ENCODE results near the gene ANKRD34A.

Gene ANKRD34A

DNA sequence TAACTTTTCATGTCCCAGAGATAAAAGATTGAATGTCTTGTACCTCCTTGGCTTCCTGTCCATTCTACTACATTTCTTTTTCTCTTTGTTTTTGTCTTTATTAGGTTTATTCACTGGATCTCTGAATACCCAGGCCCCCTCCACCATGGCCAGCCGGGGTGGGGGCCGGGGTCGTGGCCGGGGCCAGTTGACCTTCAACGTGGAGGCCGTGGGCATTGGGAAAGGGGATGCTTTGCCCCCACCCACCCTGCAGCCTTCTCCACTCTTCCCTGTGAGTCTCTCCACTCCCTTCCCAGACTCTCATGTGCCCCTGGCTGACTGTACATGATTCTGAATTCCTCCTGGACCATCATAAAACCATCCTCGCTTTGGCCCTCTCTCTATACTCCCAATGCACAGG lies 10.3 kb upstream of the ANKRD34A start:
- no peaks in the 10 kb centered on the region for H3K27me3 ChIP-seq (ENCODE audit: insufficient read depth, low read length, poor library complexity)

DNA sequence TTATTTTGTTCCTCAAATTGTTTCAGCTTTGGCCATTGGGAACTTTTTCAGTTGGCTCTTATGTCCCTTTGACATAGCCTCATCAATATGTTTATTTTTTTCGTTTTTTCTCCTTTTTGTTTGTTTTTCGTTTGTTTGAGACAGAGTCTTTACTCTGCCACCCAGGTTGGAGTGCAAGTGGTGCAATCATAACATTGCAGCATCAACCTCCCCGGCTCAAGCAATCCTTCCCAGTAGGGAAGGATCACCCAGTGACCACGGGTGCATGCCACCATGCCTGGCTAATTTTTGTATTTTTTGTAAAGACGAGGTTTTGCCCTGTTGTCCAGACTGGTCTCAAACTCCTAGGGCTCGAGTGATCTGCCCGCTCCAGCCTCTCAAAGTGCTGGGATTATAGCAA lies 8.2 kb upstream of the ANKRD34A start:
- Histone ChIP-seq H3K79me2 (ENCODE audit: insufficient read depth, low read length) (0 out of 2 replicates have a peak, but pooled peaks cover 2% of the 10 kb centered on the region), H3K4me2 (ENCODE audit: insufficient read depth, low read length) (no peak overlapping the region), H3K9ac (ENCODE audit: low read depth, low read length) (no peak overlapping the region), H3K9me3 (ENCODE audit: insufficient read depth, low read length, severe bottlenecking) (no peaks in the 10 kb centered on the region), H3K36me3 (ENCODE audit: insufficient read depth, low read length) (no peaks in the 10 kb centered on the region), H4K20me1 (ENCODE audit: insufficient read depth, low read length) (no peaks in the 10 kb centered on the region), H3K27me3 (ENCODE audit: insufficient read depth, low read length, poor library complexity) (no peaks in the 10 kb centered on the region), H2AFZ (ENCODE audit: low read depth, low read length) (no peak overlapping the region), H3K27ac (ENCODE audit: low read length) (no peak overlapping the region), H3K4me3 (ENCODE audit: low read depth in 1 of 2, low read length in 2 of 2) (no peak overlapping the region), H3K4me1 (ENCODE audit: insufficient read depth, low read length) (peaks cover 7% of the 10 kb centered on the region)
- DNase-seq (no peak), ATAC-seq (ENCODE audit: insufficient read depth, low read depth) (no peak)
- TF ChIP-seq CTCF (IDR thresholded peaks at IDR 0.05; ENCODE audit: borderline replicate concordance, extremely low read depth, low read length, poor library complexity, severe bottlenecking) (no peak), EZH2 (IDR thresholded peaks at IDR 0.05; ENCODE audit: borderline replicate concordance, low read depth, low read length, severe bottlenecking) (no peak)

More for the DNA sequence above, 10.3 kb upstream of the ANKRD34A start:
- Histone ChIP-seq H3K79me2 (ENCODE audit: insufficient read depth, low read length) (0 out of 2 replicates have a peak, but pooled peaks cover 2% of the 10 kb centered on the region), H3K9me3 (ENCODE audit: insufficient read depth, low read length, severe bottlenecking) (no peaks in the 10 kb centered on the region), H2AFZ (ENCODE audit: low read depth, low read length) (no peak overlapping the region), H3K27ac (ENCODE audit: low read length) (no peak overlapping the region), H3K36me3 (ENCODE audit: insufficient read depth, low read length) (peaks cover 7% of the 10 kb centered on the region; the same call in 1 of the 2 replicates), H4K20me1 (ENCODE audit: insufficient read depth, low read length) (no peaks in the 10 kb centered on the region), H3K4me2 (ENCODE audit: insufficient read depth, low read length) (no peak overlapping the region), H3K4me3 (ENCODE audit: low read depth in 1 of 2, low read length in 2 of 2) (no peak overlapping the region), H3K4me1 (ENCODE audit: insufficient read depth, low read length) (peaks cover 29% of the 10 kb centered on the region), H3K9ac (ENCODE audit: low read depth, low read length) (no peak overlapping the region)
- ATAC-seq (ENCODE audit: insufficient read depth, low read depth) (no peak), DNase-seq (no peak)
- TF ChIP-seq CTCF (IDR thresholded peaks at IDR 0.05; ENCODE audit: borderline replicate concordance, extremely low read depth, low read length, poor library complexity, severe bottlenecking) = no peak
- no peak for TF ChIP-seq EZH2 (IDR thresholded peaks at IDR 0.05; ENCODE audit: borderline replicate concordance, low read depth, low read length, severe bottlenecking)

GRCh38 chr1:145967288-145967687 lies 2.9 kb upstream of the ANKRD34A start:
- H3K4me3 ChIP-seq (ENCODE audit: low read depth in 1 of 2, low read length in 2 of 2) = no peak overlapping the region
- H3K27me3 ChIP-seq (ENCODE audit: insufficient read depth, low read length, poor library complexity) = peaks cover 12% of the 10 kb centered on the region
- H3K79me2 ChIP-seq (ENCODE audit: insufficient read depth, low read length) = 0 out of 2 replicates have a peak, but pooled peaks cover 5% of the 10 kb centered on the region
- H3K9ac ChIP-seq (ENCODE audit: low read depth, low read length) = no peak overlapping the region
- no peak overlapping the region for H2AFZ ChIP-seq (ENCODE audit: low read depth, low read length)
- H3K4me2 ChIP-seq (ENCODE audit: insufficient read depth, low read length) = no peak overlapping the region
- peaks cover 30% of the 10 kb centered on the region for H3K4me1 ChIP-seq (ENCODE audit: insufficient read depth, low read length)
- no peak for DNase-seq
- H3K36me3 ChIP-seq (ENCODE audit: insufficient read depth, low read length) = no peaks in the 10 kb centered on the region
- no peak for TF ChIP-seq EZH2 (IDR thresholded peaks at IDR 0.05; ENCODE audit: borderline replicate concordance, low read depth, low read length, severe bottlenecking)
- TF ChIP-seq CTCF (IDR thresholded peaks at IDR 0.05; ENCODE audit: borderline replicate concordance, extremely low read depth, low read length, poor library complexity, severe bottlenecking) = no peak
- H4K20me1 ChIP-seq (ENCODE audit: insufficient read depth, low read length) = no peaks in the 10 kb centered on the region
- no peak for ATAC-seq (ENCODE audit: insufficient read depth, low read depth)
- H3K27ac ChIP-seq (ENCODE audit: low read length) = no peak overlapping the region
- H3K9me3 ChIP-seq (ENCODE audit: insufficient read depth, low read length, severe bottlenecking) = no peaks in the 10 kb centered on the region
